Stimulated activated CD4-positive, alpha-beta T cell treated with anti-CD3 and anti-CD28 coated beads, TNF-alpha, amount 100 ng/mL, for 48 hours (primary cell): ENCODE results near the gene PARVG.
A peak's percentile ranks its signal among the peaks of the same experiment; 100 is the strongest.

Experiments used
- DNase-seq, 3 donors: peaks; one replicate each; pipeline ENCODE4 v3.0.0-alpha.2; 2020; ENCODE audit warnings: low read depth in 3 of 3

PARVG gene

DNA sequence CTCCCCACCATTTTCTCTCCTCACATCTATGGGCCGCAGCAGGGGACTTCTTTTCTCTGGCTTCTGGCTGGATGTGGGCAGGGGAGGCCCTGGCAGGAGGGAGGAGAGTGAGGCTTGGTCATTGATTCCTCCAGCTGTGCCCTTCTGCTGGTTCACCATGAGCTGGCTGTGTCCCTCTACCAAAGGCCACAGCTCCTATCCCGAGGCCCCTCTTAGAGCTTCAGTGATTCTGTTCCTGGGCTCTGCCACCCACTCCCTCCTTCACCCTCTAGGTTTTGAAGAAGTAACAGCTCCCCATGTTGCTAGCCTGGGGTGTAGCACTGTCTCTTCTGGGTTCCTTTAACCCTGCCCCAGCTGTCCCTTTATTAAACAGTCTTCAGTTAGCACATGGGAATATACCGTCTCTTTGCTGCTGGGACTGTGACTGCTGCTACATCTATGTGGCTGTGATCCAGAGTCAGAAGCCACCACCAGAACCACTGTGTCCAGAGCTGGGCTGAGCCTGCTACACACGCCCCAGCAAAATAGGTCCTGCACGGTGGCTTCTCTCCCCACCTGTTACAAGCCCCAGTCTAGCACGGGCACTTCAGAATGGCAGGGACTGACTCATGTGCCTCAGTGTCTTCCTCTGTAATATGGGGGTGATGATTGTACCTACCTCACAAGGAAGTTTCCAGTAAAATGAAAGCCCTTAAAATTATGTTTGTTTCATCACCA is 578 bp upstream of the PARVG start:
- no peak for DNase-seq

DNA sequence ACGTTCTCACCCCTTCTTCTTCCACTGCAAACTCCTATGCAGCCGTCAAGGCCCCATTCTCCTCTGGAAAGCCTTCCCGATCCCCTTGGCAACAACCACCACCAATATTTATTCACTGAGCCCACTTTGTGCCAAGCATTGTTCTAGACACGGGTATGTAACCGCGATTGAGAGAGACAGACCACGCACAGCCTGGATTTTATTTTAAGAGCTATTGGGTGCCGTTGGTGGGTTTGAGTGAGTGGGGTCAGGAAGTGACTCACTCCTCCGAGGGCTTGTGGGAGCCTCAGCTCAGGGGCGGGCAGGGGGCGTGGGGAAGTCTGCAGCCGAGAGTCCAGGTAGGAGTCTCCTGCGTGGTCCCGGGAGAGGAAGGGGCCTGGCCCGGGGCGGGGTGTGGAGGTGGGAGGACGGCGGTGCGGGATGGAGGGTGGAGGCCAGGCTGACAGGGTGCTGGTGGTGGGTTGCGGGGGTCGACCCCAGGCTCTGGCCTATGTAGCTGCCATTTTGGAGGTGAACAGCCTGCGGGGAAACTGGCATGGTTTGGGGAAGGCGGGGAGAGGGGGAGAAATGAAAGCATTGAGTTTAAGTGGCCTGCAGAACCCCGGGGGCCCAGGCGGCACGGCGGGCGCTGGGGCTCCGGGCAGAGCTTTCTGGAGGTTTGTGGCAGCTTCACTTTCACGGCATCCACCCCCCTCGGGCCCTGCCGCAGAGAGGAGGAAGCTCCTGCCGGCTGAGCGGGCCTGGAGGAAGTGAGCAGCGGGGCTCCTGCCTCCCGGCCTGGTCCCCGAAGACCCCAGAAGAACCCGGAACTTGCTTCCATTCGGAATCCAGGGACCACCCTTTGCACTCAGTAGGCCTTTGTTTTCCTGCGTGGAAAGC is 547 bp downstream of the PARVG start:
- peak; percentile 22 to 62 (median 29) for DNase-seq

DNA sequence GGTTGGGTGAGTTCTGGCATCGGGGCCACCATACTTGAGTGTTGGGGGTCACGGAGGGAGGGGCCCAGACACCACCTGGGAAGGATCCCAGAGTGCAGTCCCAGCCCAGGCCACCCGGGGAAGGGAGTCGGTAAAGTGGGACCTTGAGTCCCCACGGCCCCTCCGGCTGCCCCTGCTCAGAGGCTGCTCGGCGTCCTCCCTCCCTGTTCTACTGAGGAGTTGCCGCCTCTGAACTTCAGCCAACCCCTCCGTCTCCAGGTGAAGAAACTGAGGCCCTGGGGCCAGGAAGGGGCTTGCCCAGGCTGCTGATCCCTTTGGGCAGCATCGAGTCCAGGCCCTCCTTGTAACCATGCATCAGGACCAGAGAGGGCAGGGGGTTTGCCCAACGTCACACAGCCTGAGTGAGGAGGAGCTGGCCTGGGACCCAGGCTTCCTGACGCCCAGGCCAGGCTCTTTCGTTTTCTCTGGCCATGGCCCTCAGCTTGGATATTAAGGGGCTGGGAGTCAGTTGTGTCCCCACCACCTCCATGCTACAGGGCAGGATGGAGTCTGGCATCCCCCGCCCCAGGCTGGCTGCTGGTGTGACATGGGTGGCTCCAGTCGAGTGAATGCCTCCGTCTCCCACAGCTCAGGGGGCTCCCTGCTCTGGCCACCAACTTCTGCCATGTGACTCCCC is 1.3 kb downstream of the PARVG start:
- peak in 1 of 3 donors; percentile 25 for DNase-seq

DNA sequence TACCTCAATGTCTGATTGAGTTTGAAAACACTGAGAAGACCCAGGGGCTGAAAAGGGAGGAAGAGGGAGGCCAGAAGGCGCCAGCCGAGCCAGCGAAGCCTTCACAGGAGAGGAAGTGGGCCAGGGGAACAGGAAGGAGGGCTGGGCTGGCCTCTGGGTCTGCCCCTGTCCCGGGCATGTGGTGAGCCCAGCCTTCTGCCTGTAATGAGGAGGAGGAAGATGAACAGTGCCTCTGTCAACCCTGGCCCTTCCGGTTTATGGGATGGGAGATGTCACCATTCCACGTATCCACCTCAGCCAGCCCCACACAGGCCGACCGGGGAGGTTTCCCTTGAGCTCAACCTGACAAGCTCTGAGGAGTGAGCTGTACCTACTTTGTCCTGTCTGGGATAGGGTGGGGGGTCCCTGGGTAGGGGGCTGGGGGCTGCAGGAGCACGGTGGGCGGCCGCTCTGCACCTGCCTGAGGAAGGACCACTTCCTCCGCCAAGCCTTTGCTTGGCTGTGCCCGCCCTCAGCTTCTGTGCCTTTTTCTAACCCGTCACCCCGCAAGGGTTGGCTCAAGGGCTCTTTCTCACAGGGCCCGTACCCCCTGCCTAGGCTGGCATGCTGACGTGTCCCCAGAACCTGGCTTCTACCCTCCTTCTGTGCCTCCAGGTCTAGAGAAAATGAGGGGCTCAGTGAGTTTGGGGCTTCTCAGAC is 2.0 kb downstream of the PARVG start:
- peak in 1 of 3 donors; percentile 30 for DNase-seq

DNA sequence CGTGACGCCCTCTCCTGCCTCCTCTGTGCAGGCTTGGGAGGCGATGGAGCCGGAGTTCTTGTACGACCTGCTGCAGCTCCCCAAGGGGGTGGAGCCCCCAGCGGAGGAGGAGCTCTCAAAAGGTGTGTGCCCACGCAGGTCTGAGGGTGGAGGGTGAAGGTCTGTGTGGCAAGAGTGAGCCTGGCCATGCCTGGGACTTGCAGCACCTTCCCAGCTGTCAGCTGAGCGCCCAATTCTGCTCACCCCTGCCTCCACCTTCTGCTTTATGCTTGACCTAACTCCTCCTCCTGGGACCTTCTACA is 2.5 kb downstream of the PARVG start:
- DNase-seq, result no peak

DNA sequence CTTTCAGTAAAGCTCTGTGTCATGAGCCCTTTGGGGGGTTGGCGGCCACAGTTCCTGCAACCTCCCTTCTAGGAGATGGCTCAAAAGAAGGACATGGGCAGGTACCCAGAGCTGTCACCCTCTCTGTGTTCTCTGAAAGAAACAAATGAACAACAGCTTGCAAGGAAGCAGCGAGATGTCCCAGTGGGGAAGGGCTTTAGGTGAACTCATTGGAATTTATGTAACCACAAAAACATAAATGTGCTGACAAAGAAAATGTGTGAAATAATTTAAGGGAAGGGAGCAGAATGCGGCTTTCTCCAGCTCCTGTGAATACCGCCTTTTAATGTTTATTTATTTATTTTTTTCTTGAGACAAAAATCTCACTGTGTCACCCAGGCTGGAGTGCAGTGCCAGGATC is 3.3 kb downstream of the PARVG start:
- DNase-seq, result no peak

DNA sequence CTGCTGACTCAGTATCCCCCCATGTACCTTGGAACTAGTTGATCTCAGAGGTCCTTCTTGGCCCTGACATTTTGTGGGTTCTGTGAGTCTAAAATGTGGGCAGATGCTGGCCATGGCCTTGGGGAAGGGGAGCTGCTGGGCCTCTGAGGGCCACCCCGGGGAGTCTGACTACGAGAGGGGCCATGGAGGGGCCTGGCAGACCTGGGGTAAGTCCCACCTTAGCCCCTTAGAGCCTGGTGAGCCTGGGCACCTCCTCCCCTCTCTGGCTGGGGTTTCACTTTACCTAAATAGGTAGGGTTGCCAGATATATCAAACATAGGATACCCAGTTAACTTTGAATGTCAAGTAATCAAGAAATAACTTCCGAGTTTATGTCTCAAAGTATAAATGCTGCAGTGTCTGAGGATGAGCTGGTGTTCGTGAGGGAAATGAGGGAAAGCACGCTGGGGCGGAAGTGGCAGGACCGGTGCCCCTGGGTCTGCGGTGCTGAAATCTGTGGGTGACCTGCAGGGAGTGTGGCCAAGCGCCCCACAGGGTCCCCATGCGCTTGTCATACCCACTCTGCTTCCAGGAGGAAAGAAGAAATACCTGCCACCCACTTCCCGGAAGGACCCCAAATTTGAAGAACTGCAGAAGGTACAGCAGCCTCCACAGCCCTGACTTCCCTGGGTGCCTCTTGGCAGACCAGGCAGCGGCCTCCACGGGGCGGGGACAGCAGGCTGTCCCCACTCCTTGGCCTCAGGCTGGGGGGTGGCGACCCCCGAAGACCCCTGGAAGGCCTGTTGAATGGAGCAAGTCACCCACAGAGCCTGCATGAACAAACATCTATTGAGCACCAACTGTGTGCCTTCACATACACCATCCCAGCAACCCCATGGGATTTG is 4.8 kb downstream of the PARVG start:
- no peak for DNase-seq

DNA sequence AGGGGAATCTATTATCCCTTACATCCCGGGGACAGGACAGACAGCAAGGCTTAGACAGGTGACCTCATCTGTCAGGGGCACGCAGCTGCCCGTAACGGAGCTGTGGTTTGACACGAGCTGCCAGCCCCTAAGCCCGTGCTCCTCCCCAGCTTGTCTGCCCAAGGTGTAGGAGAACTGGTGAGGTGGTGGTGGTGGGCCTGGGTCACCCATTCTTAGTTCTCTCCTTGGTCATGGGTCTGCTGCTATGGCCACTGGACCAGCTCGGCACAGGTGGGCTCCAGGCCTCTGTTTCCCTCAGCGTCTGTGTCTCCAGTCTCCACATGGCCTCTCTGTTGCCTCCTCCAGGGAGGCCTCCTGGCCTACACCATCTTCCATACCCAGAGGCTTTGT is 5.4 kb downstream of the PARVG start:
- DNase-seq, result no peak

DNA sequence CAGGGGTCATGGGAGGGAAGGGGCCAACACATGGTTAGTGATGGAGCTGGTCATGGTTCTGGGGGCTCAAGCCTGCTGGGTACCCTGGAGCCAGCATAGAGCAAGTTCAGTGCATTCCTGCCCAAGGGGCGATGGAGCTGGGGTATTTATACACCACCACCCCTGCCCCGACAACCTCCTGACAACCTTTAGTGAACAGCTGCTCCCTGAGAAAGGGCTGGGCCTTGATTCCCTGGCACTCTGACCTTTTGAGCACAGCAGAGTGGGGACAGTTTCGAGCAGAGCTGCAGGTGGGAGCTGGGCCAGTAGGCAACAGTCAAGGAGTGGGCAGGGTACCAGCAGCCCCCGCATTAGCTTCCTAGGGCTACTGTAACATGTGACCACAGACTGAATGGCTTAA is 6.0 kb downstream of the PARVG start:
- no peak for DNase-seq

DNA sequence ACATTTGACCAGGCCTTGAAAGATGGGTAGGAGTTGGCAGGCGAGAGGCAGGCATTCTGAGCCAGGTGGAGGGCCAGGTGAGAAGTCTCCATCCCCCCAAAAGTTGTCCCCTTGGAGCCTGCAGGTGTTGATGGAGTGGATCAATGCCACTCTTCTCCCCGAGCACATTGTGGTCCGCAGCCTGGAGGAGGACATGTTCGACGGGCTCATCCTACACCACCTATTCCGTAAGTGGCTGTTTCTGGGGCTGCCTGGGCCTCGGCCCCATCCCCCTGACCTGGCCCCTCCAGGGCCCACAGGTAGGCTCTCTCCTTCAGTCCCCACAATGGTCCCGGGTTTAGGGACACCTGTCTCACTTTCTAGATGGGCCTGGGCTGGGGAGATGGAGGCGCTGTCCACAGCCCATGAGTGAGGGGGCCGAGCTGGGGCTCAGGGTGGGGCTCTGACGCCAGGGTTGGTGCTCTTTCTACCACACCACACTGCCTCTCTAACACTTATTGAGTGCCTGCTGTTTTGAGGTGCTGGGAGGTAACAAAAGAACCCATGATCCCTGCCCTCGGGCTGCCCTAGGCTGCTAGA is 7.0 kb downstream of the PARVG start:
- no peak for DNase-seq

DNA sequence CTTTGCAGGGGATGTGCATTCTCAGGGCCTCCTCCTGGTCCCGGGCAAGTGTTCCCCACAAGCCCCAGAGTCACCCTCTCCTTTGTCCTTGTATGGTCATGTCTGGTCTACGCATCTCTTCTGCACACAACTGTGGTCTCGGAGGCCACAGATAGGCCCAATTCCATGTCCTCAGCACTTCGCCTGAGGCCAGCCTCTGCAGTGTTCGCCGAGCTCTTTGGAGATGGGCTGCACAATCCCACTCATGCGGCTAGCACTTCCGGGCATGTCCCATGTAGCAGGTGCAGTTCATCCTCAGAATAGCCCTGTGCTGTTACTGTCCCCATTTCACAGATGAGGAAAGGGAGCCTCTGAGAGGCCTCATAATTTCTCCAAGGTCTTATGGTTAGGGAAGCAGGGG is 7.6 kb downstream of the PARVG start:
- no peak for DNase-seq

DNA sequence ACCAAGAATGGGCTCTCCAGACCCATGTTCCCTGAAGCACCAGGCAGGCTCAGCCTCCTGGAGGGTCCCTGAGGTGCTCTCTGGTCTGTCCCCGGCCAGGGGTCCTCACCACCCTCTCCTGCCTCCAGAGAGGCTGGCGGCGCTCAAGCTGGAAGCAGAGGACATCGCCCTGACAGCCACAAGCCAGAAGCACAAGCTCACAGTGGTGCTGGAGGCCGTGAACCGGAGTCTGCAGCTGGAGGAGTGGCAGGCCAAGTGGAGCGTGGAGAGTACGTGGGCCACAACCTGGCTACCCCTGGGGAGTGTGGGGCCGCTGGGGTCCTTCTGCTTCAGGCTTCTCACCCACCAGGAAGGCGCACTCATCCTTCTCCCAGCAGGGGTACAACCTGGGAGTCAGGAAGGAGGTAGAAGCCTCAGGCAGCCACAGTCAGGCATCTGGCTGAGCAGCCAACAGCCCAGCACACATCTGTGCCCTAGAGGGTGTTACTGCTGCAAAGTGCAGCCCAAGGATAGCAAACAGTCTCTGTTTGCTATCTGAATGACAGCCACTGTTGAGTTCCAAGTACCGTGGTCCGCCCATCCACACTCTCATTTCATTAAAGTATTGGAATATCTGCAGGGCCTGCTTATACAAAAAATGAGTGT is 8.4 kb downstream of the PARVG start:
- no peak for DNase-seq

DNA sequence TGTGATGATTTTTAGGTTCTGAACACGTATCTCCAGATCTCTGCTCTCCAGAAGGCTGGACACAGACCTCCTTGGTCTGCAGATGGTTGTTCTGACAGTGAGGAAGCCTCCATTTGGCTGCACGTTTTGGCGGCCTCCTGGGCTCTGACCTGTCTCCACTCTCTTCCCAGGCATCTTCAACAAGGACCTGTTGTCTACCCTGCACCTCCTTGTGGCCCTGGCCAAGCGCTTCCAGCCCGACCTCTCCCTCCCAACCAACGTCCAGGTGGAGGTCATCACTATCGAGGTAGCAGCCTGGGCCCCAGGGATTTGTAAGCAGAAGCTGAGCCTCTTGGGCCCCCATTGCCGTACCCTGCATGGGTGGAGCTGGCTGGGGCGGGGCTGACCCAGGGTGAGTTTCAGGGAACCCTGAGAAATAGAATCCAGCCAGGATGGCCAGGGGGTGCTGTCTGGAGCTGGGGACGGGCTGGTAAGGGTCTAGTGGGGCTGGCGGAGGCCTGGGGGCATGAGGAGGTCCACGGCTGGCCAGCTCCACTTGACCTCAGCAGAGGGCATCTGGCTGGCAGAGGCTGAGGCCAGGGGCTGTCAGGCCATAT is 9.8 kb downstream of the PARVG start:
- DNase-seq, result no peak

DNA sequence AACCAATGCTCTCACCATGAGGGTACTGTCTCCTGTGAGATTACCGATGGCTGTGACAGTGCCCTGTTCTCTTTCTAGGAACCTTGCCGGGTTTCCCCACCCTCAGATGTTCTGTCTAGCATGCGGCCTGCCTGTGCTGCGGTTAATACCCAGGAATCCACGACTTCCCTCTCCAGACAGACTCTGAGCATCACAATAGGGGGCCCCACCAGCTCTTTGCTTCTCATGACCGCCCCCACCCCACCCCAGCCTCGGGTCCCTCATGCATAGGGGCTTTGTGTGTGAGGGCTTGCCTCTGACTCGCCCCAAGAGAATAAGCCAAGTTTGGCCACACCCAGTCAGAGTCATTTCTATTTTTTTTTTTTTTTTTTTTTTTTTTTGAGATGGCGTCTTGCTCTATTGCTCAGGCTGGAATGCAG is 10.3 kb downstream of the PARVG start:
- DNase-seq, result peak in 2 of 3 donors; percentile 36 to 43

DNA sequence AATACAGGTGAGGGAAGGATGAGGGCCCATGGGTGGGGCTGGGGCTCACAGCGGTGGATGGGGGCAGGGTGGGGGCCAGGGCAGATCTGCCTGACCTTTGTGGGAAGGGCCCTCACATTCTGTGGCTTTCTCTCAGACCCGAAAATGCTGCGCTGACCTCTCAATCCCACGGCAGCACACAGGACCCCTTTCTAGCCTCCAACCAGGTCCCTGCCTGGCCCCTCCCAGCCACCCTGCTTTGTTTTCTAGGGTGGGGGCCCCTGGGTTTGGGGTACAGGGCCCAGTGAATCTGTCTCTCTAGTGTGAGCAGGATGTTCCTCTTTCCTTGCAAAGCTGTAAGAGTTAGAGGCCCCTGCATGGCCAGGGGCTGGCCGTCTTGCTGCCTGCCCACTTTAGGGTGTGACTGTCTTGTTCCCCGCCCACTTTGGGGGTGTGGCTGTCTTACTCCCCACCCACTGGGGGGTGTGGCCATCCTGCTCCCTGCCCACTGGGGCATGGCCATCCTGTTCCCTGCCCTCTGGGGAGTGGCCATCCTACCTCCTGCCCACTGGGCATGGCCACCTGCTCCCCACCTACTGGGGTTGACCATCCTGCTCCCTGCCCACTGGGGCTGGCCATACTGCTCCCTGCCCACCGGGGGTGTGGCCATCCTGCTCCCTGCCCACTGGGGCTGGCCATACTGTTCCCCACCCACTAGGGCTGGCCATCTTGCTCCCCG is 11.5 kb downstream of the PARVG start:
- DNase-seq, result peak; percentile 9 to 45 (median 38)

DNA sequence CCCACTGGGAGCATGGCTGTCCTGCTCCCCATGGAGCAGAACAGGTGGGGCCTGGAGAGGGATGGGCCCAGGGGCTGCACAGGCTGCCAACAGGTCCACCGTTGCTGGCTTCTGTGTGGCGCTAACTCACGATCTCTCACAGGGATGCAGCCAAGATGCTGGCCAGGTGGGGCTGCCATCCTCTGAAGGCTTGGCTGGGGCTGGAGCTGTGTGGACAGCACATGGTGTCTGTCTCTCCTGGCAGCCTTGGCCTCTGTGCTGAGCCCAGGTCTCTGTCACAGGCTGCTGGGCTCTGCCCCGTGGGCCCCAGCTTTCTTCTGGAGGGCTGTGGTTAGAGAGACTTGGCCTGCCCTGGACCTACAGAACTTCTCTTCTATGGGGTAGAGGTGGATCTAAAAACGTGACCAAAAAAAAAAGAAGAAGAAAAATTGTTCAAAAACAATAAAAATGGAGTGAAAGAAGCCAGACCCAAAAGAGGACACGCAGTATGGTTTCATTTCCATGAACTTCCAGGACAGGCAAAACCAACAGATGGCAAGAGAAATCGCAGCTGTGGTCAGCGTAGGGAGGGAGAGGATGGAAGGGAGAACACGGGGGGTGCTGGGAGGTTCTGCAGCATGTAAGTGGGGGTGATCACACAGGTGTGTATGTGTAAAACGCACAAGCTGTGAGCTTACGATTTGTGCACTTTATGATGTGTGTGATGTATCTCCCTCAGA is 12.2 kb downstream of the PARVG start:
- DNase-seq, result no peak

DNA sequence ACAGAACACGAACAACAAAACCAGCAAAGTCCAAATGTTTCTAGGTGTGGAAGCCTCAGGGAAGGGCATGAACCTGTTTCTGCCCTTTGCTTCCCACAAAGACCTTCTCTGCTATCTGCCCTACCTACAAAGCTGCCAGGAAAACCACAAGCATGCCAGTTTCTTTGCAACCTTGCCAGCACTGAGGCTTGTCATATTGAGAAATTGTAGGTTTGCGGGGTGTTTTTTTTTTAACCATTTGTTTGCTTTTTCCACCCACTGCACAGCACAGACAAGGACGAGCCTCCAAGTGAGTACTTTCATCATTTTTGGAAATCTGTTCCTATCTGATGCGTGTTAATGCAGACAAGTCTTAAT is 12.8 kb downstream of the PARVG start:
- DNase-seq, result no peak

DNA sequence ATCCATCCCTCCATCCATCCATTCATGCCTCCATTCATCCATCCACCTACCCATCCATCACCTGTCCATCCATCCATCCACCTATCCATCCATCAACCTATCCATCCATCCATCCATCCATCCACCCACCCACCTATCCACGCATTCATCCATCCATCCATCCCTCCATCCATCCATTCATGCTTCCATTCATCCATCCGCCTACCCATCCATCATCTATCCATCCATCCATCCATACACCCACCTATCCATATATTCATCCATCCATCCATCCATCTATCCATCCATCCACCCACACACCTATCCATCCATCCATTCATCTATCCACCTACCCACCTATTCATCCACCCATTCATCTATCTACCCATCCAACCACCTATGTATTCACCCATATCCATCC is 13.8 kb downstream of the PARVG start:
- DNase-seq, result no peak
